Keratinocyte (primary cell): ENCODE measurements around the gene EEF1AKMT1.

Experiments used
- EZH2 ChIP-seq: IDR thresholded peaks from one replicate; pipeline ENCODE4 v1.6.1; 2012; ENCODE audit warnings: inconsistent platforms, mild to moderate bottlenecking, low read length, moderate library complexity
- TF ChIP-seq, protein P1 (sequence below), 3 experiments: IDR thresholded peaks in 1 of 3; conservative IDR thresholded peaks in 1 of 3; optimal IDR thresholded peaks in 1 of 3; 2 replicates in 2 of 3; 3 replicates in 1 of 3; pipeline versions ENCODE3 to v1.5.1; 2011; ENCODE audit warnings: low read length in 3 of 3, mild to moderate bottlenecking in 3 of 3, moderate library complexity in 2 of 3, control low read depth in 1 of 3, inconsistent platforms in 1 of 3; ENCODE audit not compliant: insufficient read depth in 2 of 3; ENCODE audit errors: extremely low read depth in 1 of 3

DNA sequence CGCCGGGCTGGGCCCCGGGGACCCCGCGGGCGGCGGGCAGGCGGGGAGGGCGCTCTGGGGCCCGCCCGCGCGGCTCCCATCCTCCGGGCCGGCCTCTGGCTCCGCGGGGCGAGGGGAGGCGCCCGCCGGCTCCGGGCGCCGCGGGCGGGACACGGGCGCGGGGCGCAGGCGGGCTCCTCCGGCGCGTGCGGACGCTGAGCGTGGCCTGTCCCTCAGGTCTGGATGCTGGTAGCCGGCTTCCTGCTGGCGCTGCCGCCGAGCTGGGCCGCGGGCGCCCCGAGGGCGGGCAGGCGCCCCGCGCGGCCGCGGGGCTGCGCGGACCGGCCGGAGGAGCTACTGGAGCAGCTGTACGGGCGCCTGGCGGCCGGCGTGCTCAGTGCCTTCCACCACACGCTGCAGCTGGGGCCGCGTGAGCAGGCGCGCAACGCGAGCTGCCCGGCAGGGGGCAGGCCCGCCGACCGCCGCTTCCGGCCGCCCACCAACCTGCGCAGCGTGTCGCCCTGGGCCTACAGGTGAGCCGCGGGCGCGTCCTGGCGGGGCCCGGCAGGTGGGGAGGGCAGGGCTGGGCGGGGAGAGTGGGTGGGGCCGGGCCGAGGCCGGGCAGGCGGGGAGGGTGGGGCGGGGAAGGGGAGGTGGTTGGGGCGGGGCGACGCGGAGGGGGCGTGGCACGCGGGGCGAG, 69.8 kb downstream of the EEF1AKMT1 start:
- TF ChIP-seq, protein P1, sequence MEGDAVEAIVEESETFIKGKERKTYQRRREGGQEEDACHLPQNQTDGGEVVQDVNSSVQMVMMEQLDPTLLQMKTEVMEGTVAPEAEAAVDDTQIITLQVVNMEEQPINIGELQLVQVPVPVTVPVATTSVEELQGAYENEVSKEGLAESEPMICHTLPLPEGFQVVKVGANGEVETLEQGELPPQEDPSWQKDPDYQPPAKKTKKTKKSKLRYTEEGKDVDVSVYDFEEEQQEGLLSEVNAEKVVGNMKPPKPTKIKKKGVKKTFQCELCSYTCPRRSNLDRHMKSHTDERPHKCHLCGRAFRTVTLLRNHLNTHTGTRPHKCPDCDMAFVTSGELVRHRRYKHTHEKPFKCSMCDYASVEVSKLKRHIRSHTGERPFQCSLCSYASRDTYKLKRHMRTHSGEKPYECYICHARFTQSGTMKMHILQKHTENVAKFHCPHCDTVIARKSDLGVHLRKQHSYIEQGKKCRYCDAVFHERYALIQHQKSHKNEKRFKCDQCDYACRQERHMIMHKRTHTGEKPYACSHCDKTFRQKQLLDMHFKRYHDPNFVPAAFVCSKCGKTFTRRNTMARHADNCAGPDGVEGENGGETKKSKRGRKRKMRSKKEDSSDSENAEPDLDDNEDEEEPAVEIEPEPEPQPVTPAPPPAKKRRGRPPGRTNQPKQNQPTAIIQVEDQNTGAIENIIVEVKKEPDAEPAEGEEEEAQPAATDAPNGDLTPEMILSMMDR (optimal IDR thresholded peaks at IDR 0.05 in 1 of 3, IDR thresholded peaks at IDR 0.05 in 1 of 3, conservative IDR thresholded peaks at IDR 0.05 in 1 of 3; ENCODE audit: extremely low read depth in 1 of 3, insufficient read depth in 2 of 3, low read length in 3 of 3), result peak; percentile 23 to 67 (median 45)
- TF ChIP-seq EZH2, result no peak
